RKO (cell line): ENCODE results near the gene PLD6.
A peak's percentile ranks its signal among the peaks of the same experiment; 100 is the strongest.
"Not testable (repeated sequence)": the region's sequence is repeated elsewhere in the genome, so short reads cannot be mapped to it uniquely, and the experiment has no call there.

Source experiments
- DNase-seq: peaks from one replicate; pipeline ENCODE4 v3.0.0-alpha.2; 2016; ENCODE audit warnings: low spot score

Gene PLD6

DNA sequence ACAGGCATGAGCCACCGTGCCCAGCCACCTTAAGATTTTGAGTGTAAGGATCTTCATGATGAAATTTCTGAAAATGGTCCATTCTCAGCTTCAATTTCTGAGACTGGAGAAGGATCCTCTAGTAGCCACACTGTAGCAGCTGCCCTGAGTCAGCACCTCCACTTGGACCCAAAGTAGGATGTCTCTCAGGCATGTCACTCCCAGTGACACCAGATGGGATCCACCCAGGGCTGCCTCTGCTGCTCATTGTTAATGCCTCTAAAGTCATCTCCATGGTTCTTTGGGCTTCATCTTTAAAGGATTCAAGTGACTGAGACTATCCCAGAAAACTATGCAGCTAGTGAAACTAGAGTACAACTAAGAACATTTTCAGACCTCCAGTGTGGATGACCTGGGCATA, 7.9 kb downstream of the PLD6 start:
- no peak for DNase-seq

DNA sequence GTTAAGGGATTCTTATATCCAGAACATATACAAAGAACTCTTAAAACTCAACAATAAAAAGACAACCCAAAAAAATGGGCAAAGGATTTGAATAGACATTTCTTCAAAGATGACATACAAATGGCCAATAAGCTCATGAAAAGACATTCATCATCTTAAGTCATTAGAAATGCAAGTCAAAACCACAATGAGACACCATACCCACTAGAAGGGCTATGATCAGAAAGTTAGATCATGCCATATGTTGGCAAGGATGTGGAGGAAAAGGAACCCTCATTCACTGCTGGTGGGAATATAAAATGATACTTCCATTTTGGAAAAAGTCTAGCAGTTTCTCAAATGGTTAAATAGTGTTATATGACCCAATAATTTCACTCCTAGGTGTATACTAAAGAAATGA, 9.4 kb downstream of the PLD6 start:
- peak; percentile 32 for DNase-seq

DNA sequence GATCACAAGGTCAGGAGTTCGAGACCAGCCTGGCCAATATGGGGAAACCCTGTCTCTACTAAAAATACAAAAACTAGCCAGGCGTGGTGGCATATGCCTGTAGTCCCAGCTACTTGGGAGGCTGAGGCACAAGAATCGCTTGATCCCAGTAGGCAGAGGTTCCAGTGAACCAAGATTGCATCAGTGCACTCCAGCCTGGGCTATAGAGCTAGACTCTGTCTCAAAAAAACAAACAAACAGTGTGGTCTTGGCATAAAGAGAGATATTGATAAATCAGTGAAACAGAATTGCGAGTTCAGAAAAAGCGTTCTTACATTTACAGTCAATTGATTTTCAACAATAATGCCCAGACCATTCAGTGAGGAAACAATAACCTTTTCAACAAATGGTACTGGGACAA, 10.7 kb downstream of the PLD6 start:
- not testable (repeated sequence) for DNase-seq

DNA sequence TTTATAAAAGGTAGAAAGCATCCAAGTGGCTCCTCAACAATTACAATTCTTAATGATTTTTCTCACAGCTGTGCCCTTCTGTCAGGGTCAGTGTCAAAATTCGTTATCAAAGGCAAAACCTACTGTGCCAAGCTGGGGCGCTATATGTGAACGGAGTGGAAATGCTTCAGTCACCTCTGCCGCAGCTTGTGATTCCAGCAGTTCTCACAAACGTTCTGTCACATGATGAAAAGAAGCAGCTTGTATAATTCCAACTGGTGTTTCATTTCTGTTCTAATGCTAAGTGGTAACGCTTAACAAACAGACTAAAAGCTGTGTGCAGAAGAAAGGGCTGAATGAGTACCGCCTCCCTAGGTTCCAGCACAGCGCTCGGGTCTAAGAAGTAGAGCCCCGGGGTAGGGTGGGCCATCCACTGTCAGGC, 14.2 kb downstream of the PLD6 start:
- DNase-seq = no peak

DNA sequence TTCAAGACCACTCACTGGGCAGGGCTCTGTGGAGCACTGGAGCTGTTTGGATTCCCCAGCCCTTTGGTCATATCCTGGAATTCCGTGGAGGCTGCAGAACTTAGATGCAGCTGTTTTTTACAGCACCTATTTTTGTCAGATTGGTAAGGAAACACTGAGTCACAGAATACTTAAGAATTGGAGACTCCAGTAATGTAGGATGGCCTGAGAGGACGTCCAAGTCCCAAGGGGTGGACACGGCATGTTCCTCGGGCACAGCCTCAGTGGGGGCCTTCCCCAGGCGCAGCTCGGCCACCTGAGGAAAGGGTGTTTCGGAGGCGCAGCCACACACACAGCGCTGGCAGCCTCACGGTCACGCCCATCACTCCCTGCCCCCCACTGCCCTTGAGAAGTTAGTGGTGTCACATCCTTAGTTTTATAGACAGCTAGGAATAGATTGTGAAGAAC, 14.8 kb downstream of the PLD6 start:
- DNase-seq = peak; percentile 51

DNA sequence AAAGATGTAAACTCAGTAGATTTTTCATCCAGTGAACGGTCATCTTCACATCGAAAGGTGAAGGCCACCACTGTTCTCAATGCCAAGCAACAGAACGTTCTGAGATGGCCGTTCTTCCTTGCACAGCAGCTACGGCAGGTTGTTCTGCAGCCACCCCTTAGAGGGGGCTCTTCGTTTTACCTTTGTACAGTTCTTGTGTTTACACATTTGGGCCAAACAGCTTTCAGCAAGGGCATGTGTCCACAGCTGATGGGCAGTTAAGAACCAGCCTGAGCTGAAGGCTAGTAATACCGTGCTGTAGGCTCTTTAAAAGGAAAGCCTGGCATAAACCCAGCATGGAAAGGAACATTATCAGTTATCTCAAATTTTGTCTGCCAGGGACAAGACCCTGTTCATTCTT, 15.9 kb downstream of the PLD6 start:
- no peak for DNase-seq

DNA sequence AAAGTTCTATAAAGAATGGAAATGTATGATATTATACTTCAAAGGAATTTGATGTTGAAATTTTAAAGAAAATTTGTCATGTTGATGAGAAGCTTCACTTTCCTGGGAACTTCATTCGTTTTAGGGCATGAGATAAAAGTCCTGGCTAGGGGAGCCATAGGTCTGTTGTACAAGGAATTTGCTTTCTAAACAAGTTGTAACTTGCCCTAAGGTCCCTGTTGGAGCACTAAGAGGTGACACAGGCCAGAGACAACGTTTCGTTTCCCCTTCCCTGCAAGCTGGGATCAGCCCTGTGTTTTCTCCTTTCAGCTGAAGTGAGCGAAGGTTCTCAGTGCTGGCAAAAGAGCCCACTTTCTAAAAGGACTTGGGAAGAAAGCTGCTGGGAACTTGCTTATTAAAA, 16.6 kb downstream of the PLD6 start:
- DNase-seq = no peak

DNA sequence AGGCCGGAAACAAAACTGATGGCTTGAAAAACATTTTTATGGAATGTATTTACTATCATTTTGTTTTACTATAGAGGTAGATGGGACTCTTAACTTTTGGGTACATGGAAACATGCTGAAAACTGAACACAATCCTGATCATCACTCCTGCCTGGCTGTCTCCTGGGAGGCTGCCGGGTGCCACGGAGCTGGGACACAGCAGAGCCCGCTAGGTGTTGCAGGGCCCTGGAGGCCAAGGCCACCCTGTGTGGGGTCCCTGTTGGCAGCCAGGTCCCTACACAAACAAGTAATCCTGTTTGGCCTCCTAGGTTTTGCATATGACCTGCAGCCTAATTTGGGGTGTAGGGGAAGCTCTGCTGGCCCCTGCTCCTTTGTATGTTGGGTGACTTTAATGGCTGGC, 17.5 kb downstream of the PLD6 start:
- DNase-seq = no peak

DNA sequence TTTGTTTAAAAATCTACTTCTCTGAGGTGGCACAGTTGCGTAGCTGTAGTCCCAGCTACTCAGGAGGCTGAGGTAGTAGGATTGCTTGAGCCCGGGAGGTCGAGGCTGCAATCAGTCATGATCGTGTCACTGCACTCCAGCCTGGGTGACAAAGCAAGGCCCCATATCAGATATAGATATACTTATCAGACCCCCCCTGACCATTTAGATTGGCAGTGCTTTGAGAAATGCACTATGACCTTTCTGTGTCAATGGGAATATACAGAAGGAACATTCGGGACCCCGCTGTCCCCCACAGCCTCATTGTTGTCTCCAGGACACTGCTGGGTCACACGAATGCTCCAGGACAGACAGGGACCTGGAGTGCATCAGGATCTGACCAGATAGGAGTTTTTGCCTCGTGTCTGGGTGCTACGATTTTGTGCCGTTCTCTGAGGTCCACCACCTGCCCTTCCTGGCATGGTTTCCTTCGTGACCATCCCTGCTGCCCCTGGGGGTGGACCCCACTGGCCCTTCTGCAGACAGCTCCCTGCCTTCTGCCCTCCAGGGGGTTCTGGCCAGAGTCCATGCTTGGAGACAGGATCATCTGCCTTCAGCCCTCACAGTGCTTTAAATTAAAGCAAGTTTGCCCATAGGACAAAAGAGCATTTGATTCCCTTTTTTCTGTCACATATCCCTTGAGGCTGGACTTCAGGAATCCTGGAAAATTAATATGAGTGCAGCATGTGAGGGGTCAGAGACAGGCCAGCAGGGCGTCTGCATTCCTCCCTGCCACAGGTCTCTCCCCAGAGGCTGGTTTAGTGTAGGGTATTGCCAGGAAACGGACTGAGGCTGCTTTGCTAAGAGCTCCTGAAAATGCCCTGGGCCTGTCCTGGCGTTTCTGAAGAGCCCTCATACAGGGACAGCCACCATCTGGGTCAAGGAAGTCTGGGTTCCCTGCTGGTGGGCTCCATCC, 19.3 kb downstream of the PLD6 start:
- DNase-seq = no peak

DNA sequence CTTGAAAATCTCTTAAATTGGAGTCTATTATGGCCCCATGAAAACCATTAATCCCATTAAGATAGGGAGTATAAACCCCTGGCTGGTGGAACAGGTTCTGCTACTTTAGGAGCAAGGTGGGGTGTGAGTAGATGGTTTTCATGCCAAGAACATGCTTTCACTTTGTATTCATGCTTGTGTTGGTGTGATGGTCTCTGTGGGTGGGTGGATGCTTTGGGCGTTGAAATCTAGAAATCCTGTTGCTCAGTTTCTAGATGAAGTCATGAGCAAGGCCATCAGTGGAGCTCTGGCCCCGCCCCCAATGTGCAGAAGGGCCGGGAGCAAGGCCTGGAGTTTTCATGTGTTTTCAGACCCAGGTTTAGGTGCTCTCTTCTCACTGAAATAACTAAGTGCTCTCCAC, 20.1 kb downstream of the PLD6 start:
- no peak for DNase-seq

DNA sequence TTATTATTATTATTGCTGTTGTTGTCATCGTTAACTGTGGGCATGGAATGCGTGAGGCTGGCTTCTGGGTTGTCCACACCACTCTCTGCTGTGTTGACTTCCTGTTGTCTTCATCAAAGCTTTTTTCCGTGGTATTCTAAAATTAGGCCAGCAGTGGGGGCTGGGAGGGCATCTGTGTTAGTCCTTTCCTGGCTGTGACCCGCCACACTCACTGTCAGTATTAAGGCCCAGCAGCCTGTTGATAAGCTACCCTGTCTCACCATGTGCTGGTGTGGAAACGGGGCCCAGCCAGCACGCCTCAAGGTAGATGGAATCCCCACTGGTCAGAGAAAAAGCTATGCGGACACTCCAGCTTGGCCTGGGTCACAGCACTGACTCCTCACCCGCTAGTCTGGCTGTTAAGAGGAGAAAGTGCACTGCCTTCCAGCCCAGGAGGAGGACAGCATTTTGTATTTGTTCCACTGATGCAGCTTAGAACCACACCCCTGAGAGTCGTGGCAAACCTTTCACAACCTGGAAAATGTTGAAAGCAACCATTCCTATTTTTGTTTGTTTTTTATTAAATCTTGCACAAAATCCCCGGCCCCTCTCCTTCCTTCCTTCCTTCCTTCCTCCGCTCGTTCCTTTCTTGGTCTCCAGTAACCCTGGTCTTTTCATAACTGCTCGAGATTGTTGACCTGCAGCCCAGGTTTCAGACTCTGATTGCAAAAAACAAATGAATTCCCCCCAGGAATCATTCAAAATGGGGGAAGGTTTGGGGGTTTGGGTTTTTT, 21.0 kb downstream of the PLD6 start:
- DNase-seq = not testable (repeated sequence)

DNA sequence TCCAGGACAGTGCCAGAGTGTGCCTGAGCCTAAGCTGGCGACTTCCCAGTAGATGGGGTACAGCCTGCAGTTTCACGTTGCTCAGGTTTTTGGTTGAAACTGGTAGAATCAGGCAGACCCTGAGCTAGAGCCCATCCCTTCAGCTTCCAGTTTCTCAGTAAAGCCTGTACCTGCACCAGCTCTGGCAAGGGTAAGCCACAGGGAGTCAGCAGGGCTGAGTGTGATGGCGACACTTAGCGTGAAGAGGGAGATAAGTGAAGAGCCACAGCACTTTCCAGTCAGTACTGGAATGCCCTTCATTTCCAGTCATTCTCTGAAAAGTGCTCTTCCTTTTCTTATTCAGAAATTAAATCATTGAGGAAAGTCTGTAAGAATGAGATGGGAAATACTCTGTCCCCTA, 22.4 kb downstream of the PLD6 start:
- no peak for DNase-seq

DNA sequence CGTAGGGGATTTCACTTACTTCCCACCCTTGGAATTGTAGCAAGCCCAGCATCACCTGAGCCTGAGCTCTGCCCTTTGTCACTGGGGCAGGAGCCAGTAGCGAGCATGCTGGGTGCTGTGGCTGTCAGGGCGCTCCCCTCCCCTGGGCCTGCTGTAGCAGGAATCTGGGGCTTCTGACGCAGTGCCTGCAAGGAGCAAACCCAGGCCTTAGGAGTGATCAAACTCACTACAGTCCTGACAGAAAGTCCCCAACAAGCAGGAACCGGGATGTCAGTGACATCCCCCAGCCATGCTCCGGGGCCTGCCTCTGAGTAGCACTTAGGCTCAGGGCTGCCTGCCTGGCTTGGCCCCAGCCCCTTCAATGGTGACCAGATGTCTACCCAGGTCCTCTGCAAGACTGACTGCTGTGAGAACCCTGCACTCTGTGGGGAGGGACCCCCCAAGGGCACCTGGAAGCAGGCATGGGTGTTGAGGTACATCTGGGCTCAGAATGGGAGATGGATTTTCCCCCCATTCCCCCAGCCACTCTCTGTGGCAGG, 23.5 kb downstream of the PLD6 start:
- DNase-seq = no peak

DNA sequence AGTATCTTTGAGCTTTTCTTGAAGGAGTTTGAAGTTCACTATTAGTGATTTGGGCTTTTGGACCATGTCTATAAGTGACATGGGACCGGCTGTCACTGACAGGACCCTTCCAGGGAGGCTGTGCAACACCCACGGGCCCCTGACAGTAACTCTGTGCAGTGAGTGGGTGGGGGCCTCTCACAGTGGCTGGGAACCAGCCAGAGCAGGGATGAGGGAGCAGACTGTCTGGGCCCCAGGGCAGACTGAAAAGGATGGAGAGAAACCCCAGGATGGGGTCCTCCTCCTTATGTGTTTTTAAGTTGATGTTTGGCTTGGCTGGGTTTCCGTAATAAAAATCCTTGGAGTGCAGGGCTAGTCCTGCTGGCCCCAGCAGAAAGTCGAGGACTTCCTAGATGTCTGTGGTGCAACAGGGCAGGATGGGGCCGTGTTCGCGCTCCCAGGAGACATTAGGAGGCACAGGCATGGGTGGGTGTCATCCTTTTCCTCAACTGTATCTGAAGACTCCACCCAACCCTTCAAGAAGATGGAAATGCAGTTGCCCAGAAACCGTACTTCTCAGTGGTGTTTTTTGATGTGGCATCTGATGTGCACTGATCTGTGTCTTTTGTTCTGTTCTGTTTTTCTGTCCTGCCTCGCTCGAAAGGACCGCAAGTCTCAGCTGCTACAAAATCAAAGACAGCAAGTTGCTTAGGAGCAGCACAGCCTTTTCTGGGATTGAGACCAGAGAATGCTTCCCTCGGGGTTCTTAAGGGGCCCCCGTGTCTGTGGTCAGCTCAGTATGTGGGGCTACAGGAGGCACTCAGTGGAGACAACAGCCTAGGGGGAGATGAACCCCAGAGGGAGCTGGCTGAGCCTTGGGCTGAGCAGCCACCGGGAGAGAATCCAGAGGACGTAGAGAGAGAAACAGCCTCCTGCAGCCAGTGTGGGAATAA, 24.2 kb downstream of the PLD6 start:
- DNase-seq = no peak

DNA sequence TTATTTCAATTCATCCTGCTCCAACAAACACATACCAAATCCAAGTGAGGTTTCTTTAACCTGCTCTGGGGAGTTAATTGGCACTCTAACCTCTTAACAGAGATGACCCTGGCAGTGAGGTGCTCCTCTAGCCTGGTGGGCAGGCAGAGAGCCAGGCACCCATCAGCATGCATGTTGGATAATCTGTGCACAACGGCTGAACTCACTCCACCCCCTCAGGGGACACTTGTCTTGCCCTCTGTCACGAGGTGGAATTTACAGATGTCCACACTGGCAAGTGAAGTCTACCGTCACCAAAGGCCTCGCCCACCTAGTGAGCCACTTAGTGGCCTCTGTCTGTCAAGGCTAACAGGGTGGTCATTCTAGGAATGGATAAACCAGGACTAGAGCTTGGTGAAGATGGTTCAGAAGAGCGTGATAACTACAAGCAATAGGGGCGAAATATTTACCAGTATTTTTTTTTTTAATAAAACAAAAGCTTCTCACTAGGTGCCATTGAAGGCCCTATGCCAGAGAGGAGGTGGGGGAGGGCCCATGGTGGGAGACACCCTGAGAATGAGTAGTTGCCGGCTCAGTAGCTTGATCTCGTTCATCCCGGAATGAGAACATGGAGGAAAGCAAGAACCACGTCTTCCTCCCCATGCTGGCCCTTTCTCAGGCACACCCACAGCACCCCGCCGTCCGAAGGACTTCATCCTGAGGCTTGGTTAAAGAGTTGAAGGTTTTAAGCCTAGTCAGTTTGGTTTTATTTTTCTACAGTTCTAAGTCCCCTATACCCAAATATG, 25.2 kb downstream of the PLD6 start:
- DNase-seq = no peak

DNA sequence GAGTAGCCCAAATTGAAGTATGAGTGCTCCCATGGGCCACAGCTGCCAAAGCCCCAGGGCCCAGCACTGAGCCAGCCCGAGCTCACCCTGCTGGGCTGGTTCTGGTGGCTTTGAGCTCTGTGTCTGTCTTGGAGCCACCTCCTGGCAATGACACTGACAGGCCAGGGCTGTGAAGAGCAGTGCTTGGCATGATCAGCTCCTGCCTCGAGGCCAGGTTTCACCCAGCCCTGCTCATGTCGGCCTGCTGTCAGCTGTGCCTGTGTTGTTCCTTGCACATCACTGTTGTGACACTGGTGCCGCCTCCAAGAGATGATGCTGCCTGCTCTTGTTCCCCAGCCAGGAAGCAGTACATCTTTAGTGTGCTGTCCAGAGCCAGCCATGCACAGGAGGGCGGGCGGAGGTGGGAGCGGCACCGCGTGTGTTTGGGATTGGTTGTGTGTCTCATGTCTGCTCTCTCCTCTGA, 26.0 kb downstream of the PLD6 start:
- DNase-seq = no peak

DNA sequence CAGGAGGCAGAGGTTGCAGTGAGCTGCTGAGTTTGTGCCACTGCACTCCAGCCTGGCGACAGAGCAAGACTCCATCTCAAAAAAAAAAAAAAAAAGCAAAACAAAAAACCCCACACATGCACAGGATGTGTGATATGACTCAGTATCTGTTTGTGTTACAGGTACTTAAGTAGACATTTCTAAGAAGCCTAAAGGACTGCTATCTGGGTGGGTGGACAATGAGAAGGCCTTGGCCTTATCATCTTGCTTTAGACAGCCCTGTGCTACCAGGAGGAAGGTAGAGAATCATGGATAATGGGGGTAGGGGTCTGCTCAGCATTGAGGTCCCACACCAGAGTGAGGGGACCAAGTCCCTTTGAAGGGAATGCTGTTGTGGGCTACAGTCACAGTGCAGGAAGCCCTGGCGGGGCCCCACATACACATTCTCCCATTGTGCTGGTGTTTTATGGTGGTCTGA, 26.7 kb downstream of the PLD6 start:
- DNase-seq = no peak

DNA sequence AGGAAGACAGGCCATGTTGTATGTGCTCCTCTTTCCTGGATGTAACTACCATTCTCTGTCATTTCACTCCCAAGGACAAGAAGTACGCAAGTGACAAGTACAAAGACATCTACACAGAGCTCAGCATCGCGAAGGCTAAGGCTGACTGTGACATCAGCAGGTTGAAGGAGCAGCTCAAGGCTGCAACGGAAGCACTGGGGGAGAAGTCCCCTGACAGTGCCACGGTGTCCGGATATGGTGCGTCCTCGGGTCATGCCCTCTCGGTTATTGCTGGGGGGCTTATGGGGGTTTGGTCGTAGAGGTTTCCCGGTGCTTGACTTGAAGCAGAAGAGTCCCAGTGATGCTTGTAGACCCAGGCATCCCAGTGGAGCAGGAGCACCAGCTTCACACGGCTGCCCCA, 29.0 kb downstream of the PLD6 start:
- DNase-seq = no peak

DNA sequence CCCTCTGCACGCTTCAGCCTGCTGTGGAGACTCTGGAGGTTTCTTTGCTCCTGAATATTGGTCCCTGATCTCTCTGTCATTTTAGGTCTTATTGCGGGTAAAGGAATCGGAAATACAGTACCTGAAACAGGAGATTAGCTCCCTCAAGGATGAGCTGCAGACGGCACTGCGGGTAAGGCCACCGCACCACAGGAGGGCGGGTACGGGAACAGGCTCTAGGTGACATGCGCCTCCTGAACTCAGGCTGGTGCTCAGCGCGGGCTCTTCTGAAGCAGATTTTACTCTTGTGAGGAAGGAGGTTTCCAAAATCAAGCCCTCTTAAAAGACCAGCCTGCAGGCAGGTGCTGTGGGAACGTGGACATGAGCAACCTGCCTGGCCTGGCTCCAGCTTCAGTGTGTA, 29.8 kb downstream of the PLD6 start:
- no peak for DNase-seq

DNA sequence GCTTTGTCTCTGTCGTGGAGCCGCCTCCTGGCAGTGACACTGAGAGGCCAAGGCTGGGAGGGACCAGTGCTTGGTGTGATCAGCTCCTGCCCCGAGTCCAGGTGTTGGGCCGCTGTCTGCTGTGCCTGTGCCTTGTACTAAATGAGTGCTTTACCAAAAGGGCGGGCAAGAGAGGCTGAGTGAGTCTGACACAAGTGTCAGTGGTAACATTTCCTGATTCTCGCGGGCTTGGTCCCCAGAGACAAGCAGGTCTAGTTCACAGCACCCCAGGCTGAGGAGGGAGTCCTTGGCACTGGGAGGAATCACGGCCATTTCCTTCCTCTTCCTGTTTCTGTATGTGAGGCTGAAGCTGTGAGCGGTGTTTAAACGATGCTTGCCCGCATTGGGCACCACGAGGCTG, 30.2 kb downstream of the PLD6 start:
- DNase-seq = no peak

DNA sequence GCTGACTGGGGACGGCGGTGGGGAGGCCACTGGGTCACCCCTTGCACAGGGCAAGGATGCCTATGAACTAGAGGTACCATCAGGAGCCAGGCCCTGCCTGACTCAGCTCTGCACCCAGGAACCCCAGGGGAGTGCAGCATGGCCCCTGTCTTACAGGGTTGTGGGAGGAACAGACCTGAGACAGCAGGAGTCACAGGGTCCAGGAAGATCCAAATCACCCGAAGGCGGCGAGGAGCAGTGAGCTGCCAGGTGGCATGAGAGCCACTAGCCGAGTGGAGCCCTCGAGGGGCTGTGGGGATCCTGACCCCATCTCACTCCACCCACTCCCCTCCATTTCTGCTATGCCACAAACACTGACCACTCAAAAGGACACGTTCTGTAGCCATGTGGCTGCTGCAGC, 30.8 kb downstream of the PLD6 start:
- DNase-seq = no peak
